ENCODE measurements around the gene PNMA1.

- TF ChIP-seq POLR2AphosphoS5 (IDR thresholded peaks at IDR 0.05) (no peak), EP300 (conservative IDR thresholded peaks at IDR 0.05; ENCODE audit: poor library complexity, severe bottlenecking) (no peak), CTCF (IDR thresholded peaks at IDR 0.05; ENCODE audit: poor library complexity, severe bottlenecking) (no peak)
Observed at GRCh38 chr14:73757876-73758391, 43.8 kb upstream of the PNMA1 start.
